Prostate gland (tissue), 2 donors: ENCODE results near the gene SRPX2.

ENCODE experiments used
- POLR2A ChIP-seq: fragments of 450-650 bp; IDR thresholded peaks from one replicate; pipeline ENCODE4 v1.6.1; 2016; ENCODE audit warnings: antibody characterized with exemption, mild to moderate bottlenecking
- POLR2AphosphoS5 ChIP-seq: sonication (generic); formaldehyde crosslinking; IDR thresholded peaks from one replicate; pipeline ENCODE4 v1.6.1; 2017; ENCODE audit warnings: antibody characterized with exemption
- TF ChIP-seq, protein P1 (sequence below), 4 experiments: fragments of 200-600 bp in 2 of 4; fragments of 450-650 bp in 2 of 4; sonication (generic) in 2 of 4; IDR thresholded peaks; 1 replicate in 3 of 4; 2 replicates in 1 of 4; pipeline ENCODE4 v1.5.1; 2016 to 2019; ENCODE audit warnings: antibody characterized with exemption in 4 of 4, mild to moderate bottlenecking in 2 of 4, moderate library complexity in 2 of 4

DNA sequence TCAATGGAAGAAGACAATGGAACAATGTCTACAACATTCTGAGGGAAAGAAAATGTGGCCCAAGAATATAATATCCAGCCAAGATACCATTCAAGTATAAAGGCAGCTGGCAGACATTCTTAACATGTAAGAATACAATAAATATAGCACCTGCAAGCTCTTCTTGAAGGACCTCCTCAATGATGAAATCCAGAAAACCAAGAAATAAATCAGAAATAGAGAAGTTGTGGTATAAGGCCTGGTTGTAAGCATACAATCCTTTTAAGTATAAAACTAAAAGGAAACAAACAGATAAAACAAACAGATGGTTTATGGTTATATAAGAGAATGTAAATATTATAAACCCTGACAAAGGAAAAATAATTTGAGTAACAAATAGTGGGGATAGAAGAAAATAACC, 54.6 kb downstream of the SRPX2 start:
- TF ChIP-seq, protein P1, sequence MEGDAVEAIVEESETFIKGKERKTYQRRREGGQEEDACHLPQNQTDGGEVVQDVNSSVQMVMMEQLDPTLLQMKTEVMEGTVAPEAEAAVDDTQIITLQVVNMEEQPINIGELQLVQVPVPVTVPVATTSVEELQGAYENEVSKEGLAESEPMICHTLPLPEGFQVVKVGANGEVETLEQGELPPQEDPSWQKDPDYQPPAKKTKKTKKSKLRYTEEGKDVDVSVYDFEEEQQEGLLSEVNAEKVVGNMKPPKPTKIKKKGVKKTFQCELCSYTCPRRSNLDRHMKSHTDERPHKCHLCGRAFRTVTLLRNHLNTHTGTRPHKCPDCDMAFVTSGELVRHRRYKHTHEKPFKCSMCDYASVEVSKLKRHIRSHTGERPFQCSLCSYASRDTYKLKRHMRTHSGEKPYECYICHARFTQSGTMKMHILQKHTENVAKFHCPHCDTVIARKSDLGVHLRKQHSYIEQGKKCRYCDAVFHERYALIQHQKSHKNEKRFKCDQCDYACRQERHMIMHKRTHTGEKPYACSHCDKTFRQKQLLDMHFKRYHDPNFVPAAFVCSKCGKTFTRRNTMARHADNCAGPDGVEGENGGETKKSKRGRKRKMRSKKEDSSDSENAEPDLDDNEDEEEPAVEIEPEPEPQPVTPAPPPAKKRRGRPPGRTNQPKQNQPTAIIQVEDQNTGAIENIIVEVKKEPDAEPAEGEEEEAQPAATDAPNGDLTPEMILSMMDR (IDR thresholded peaks at IDR 0.05) = no peak
- no peak for TF ChIP-seq POLR2AphosphoS5
- TF ChIP-seq POLR2A = no peak
